ENCODE results near the gene CSAD.
A peak's percentile ranks its signal among the peaks of the same experiment; 100 is the strongest.
"Not testable (repeated sequence)": the region's sequence is repeated elsewhere in the genome, so short reads cannot be mapped to it uniquely, and the experiment has no call there.

Gene CSAD

DNA sequence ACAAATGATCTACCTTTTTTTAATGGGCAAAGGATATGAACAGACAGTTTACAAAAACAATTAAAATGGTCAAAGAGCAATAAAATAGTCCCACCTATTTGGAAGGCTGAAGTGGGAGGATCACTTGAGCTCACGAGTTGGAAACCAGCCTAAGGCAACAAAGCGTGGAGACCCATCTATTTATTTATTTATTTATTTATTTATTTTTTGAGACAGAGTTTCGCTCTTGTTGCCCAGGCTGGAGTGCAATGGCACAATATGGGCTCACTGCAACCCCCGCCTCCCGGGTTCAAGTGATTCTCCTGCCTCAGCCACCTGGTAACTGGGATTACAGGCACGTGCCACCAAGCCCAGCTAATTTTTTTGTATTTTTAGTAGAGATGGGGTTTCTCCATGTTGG, 3.3 kb downstream of the CSAD start:
- DNase-seq = not testable (repeated sequence)

DNA sequence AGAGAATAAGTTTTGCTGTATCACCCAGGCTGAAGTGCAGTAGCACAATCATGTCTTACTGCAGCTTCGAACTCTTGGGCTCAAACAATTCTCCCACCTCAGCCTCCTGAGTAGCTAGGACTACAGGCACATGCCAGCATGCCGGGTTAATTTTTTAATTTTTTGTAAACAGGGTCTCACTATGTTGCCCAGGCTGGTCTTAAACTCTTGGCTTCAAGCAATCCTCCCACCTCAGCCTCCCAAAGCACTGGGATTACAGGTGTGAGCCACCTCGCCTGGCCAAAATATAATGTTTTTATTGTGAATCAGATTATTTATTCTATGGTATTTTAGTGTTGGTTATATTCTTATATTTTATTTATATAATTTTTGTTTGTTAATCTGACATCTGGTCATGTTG, 4.0 kb downstream of the CSAD start:
- no peak for DNase-seq

DNA sequence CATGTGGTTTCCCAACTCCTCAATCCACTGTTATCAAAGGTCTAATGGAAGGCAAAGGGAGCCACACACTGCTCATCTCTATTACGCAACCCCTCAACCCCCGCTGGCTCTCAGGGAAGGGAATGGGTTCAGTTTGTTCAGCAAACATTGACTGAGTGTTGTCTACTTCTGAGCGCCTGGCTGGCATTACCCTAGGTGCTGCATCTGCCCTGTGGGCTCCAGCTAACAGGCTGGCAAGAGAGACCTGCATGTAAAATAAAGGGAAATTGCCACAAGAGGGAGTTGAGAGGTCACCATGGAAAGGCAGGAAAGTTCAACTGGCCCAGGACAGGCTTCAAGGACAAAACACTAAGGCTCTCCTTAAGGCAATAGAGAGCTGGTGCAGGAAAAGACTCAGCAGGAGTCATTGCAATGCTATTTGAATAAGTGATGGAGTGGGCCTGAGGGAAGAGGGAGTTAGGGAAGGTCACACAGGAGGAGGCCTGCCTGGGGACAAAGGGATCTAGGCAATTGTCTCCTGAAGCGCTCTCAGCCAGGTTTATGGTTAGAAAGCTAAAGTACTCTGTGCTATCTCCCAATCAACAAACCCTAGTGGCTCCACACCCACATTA, 5.7 kb downstream of the CSAD start:
- no peak for DNase-seq

DNA sequence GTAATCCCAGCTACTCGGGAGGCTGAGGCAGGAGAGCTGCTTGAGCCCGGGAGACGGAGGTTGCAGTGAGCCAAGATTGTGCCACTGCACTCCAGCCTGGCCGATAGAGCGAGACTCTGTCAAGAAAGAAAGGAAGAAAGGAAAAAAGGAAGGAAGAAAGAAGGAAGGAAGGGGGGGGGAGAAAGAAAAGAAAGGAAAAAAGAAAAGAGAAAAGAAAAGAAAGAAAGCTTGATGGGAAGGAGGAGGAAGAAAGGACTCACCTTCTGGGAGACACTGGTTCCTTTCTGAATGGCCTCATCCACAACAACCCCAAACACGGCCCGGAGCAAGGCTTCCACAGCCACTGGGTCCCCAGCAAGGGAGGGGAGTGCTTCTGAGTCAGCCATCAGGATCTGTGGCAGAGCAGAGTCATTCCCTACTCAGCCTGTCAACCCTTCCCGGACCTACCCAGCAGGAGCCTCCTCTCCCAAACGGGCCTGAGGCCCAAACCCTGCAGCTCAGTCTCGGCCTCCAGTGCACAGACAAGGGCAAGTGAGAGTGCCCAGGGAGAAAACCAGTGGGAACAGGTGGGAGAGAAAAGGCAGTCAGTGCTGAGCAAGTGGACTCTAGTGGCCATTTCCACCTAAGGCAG, 7.5 kb downstream of the CSAD start:
- DNase-seq = no peak

DNA sequence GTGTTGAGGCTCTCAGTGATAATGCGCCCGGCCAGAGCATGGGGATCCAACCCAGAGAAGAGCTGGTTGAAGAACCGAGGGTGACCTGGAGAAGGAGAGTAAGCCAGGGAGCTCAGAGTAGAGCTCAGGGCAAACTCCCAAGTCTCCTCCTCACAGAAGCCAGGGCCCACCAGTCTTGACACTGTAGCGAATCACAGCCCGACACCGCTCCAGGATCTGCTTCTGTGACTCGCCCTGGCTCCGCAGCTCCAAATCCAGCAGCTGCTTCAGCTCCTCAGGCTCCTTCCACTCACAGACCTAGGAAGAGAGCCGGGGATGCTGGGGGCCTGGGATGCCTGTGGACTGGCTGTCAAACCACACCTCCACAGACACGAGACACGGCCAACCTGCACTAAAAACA, 8.4 kb downstream of the CSAD start:
- no peak for DNase-seq

DNA sequence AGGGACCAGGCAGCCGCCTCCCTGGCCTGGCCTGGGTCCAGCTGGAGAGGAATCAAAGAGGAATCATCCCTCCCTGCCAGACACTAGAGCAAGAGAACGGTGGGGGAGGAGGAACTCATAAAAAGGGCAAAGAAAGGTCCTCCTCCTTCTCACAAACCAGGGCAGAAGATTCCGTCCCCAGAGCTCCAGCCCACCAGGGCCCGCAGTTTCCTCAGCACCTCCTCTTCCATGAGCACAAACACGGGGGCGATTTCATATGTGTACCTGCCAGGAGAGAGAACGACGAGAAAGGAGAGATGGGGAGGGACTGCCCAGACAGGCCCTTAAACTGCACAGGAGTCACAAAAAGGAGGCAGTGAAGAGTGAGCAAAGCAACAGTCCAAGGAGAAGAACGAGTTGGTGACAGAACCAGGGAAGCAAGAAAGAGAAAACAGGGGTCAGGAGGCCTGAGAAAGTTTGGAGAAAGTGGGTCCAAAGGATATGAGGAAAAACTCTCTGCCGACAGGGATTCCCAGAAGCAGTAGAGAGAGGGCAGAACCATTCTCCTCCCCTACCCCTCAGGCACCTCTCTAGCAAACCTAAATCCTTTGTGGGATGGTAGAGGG, 8.9 kb downstream of the CSAD start:
- no peak for DNase-seq

DNA sequence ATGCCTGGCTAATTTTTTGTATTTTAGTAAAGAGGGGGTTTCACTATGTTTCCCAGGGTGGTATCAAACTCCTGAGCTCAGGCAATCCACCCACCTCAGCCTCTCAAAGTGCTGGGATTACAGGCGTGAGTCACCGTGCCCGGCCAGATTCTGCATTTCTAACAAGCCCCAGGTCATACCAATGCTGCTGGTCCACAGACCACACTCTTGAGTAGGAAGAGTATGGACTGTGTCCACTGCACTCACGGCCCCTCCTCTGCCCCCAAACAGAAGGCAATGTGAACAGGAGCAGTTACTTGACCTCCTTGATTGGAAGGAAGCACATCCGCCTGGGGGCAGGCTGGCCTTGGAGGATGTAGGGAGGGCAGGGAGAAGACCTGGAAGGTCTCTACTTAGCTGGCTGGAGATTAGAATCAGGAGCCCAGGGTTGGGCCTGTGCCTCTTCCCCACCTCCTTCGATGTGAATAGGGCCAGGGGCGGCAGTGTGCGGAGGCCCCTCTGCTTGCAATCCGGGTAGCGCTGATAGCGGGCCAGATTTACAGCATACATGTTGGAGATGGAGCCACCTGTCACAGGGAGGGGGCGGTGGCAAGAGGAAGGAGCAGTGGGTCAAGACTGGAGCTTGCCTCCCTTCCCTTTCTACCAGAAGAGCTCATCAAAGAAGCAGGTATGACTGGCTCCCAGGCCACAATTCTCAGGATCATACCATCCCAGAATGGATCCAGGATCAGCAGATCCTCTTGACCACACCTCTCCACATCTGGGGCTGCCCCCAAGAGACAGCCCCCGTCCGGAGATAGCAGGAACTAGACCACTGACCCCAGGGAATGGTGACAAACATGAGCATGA, 9.6 kb downstream of the CSAD start:
- no peak for DNase-seq

DNA sequence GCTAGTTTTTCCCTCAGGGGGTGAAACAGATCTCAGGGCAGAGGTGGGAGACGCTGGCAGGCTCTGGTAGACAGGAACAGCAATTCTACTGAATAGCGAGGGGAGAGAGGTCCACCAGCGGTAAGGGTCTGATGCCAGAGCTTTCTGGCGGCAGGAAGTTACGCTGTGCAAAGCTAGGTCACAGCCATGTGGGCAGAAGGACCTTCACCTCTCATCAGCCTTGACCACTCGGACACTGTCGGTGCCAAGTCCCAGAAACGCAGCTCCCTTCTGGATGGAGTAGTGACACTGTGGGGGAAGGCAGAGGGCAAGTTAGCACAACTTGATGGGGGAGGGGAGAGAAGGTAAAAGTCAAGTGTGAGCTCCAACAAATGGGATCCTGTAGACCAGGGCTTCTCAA, 10.5 kb downstream of the CSAD start:
- DNase-seq = no peak

DNA sequence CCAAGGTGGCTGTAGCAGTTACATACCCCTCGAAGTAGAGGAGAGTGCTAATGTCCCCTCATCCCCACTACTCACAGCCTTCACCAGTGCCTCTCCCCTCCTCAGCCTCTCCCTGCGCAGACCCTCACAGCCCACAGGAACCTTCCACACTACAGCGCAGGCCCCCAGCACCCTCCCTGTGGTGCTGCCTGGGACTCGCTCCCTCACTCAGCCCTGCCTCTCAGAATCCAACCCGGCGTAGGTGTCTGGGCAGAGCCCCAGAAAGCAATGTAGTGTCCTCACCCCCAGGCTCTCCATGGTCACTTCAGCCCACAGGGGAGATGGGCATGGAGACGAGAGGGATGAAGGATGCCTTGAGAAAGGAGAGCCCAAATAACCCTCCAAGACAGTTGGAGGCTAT, 11.1 kb downstream of the CSAD start:
- no peak for DNase-seq

DNA sequence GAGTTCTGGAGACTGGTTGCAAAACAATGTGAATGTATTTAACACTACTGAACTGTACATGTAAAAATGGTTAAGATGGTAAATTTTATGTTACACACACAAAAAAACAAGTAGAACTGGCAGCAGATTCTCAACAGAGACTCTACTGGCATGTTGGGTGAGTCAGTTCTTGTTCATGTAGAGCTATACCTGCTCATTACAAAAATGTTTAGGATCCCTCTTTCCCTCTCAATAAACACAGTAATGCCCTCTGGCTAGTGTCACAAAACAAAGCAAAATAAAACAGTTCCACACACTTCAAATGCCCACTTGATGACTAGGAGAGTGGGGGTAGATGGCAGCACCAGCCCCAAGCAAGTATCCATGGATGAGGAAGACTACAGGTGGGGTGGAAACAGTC, 13.9 kb downstream of the CSAD start:
- no peak for DNase-seq

DNA sequence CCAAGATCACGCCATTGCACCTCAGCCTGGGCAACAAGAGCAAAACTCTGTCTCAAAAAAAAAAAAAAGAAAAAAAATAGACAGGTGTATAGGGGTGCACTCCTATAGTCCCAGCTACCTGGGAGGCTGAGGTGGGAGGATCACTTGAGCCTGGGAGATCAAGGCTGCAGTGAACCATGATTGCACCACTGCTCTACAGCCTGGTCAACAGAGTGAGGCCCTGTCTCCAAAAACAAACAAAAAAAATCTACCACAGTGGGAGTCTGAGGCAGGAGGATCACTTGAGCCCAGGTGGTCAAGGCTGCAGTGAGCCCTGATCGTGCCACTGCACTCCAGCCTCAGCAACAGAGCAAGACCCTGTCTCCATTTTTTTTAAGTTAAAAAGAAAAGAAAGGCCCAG, 17.7 kb downstream of the CSAD start:
- not testable (repeated sequence) for DNase-seq

DNA sequence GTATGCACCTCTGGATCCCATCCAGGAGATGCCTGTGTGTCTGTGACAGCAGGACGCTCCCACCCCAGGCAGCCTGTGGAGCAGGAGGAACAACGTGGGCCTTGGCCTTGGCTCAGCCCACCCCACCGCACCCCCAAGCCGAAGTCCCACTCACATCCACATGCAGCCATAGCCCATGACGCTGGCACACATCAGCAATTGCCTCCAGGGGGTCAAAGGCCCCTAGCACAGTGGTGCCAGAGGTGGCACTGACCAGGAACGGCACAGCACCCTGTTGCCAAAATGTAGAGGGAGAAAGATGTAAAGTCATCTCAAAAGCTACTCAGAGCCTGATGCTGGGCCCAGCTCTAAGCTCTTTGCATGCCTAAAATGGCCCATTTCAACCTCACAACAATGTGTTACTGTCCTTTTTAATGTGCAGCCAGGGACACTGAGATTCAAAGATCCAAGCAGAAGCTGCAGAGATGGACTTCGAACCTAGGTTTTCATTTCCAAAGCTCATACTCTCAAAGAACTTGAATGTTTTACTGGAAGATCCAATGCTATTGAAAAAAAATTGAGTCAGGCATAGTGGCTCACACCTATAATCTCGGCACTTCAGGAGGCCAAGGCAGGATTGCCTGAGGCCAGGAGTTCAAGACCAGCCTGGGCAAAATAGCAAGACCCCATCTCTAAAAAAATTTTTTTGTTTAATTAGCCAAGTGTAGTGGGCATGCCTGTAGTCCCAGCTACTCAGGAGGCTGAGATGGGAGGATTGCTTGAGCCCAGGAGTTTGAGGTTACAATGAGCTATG, 19.4 kb downstream of the CSAD start:
- DNase-seq = no peak

DNA sequence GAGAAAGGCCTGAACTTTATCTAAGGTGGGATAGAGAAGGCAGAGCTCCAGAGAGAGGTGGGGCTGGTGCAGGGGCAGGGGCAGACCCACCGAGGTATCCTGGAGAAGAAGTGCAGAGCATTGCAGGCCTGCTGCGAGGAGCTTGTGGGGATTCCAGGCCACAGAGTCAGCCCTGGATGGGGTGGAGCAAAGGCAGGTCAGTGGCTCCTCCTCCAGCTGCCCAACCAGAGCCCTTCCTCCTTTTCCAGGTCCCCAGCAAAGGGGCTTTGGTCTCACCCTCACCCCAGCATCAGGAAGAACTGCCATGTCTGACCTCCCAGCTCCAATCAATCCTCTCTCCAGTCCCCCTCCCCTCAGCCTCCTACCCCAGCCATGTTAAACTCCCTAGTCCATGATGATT, 20.1 kb downstream of the CSAD start:
- DNase-seq = no peak

DNA sequence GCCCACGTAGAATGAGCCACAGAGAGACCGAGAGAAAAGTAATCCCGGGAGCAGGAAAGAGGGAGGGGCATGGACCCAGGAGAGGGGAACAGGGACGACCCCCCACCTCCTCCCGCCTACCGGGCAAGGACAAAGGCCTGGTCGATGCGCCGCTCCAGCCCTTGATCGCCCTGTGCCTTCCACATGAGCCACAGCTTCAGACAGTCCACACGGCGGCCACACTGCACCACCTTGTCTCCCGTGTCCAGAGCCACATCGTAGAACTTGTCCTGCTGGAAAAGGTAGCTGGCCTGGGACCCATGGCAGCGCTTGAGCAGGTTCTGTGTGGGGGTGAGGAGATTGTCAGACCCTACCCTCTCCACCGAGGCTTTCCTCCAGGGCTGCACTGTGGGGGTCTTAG, 20.7 kb downstream of the CSAD start:
- no peak for DNase-seq

DNA sequence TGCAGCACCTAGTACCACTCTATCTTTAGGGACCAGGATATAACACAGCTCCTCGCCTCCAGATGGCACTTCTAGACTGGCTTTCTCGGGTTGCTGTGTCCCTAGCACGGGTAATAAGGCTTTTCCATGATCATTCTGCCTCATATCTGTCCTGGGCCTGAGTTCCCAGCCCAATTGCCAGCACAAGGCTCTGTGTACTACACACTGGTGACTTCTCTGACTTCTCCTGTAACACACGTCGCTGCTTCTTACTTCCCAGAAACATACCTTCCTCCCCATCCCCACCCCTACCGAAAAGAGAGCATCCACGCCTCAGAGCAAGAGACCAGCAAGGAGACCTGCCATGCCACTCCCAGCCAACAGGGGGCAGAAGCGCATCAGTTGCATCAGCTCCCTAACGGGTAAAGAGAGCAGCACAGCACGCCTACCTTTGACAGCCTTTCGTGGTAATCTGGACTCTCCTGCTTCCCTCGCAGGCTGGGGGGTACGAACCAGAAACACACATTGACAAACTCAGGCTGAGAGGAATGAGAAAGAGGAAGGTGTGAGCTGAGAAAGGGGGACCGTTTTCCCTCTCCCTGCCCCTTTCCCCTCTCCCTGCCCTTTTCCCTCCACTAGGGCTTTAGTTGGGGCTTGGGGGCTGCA, 21.4 kb downstream of the CSAD start:
- peak; percentile 70 to 90 (median 83) for DNase-seq

DNA sequence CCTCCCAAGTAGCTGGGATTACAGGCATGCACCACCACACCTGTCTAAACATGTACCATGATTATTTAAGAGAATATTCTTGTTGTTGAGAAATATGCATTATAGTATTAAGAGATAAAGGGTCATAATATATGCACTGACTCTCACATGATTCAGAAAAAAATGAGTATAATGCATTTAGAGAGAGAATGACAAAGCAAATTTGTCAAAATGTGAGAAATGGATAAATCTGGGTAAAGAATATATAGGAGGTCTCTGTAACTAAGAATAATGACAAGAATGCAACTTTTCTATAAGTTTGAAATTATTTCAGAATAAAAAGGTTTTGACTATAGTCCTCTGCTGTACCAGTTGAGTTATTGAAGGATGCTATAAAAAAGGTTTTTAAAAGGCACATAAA, 28.3 kb downstream of the CSAD start:
- no peak for DNase-seq

DNA sequence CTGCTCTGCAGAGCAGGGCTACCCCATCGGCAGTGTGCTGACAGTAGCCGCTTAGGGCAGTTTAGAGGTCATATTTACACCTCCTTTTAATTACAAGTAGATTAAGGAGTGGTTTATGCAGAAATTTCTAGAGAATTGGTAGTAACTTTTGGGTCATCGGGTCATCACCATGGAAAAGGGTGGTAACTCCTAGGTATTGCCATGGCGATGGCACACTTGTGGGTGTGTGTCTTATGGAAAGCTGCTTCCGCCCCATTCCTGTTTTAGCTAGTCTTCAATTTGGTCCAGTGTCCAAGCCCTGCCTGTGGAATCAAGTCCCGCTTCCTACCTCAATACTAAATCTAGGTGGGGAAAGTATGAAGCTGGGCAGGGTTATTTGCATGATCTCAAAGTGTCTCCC, 29.7 kb downstream of the CSAD start:
- no peak for DNase-seq

DNA sequence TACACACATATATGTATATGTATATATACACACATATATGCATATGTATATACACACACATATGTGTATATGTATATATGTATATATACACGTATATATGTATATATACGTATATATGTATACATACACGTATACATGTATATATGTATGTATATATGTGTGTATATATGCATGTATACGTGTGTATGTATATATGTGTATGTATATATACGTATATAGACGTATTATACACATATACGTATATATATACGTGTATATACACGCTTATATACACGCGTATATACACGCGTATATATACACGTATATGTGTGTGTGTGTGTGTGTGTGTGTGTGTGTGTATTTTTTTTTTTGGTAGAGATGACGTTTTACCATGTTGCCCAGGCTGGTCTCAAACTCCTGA, 33.1 kb downstream of the CSAD start:
- DNase-seq = no peak

DNA sequence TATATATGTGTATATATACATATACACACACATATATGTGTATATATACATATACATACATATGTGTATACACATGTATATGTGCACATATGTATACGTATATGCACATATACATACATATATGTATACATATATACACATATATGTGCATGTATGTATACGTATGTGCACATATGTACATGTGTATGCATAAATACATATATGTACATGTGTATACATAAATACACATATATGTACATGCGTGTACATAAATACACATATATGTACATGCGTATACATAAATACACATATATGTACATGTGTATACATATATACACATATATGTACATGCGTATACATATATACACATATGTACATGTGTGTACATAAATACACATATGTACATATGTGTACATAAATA, 33.5 kb downstream of the CSAD start:
- DNase-seq = no peak

DNA sequence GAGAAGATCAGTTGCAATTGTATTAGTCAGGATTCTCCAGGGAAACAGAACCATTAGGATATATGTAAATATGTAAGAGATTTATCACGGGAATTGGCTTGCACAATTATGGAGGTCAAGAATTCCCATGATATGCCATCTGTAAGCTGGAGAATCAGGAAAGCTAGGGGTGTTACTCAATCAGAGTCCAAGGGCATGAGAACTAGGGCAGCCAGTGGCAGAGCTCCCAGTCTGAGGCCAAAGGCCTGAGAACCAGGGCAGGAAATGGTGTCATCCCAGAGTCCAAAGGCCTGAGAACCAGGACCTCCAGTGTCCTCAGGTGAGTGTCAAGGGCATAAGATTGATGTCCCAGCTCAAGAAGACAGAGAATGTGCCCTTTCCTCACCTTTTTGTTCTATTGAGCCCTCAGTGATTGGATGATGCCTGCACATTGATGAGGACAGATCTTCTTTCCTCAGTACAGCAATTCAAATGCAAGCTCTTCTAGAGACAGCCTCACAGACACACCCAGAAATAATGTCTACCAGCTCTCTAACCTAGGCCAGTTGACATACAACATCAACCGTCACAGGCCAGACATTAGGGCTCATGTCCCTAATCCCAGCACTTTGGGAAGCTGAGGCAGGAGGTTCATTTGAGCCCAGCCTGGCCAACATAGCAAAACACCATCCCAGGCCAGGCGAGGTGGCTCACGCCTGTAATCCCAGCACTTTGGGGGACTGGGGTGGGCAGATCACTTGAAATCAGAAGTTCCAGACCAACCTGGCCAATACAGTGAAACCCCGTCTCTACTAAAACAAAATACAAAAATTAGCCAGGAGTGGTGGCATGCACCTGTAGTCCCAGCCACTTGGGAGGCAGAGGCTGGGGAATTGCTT, 35.1 kb downstream of the CSAD start:
- no peak for DNase-seq

DNA sequence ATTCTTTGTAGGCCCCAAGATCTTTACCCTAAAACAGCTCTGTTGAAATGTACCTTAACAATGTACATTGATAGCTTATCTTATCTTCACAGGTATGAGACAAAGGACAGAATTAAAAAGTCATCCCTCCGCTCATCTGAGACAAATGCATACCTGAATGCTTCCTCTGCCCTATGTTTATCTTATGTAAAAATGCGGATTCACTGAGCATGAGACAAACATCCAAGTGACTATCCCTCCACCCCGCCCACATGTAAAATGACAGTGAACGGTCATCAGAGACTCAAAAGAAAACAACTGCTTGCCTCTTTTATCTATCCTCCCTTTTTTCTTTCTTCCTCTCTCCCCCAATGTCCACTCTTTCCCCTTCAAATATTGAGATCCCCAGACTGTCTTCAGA, 37.4 kb downstream of the CSAD start:
- no peak for DNase-seq

DNA sequence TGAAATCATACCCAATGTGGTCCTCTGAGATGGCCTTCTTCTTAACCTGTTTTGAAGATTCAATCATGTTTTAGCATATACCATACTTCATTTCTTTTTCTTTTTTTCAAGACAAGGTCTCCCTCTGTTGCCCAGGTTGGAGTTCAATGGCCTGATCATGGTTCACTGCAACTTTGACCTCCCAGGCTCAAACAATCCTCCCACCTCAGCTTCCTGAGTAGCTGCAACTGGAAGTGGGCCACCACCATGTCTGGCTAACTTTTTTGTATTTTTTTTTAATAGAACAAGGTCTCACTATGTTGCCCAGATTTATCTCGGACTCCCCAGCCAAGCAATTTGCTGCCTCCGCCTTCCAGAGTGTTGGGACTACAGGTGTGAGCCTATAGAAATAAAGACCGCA, 47.0 kb downstream of the CSAD start:
- DNase-seq = no peak
